GM18502 (cell line): Measurements from ENCODE around the gene GNAT3.

Source experiments
- ATAC-seq: cut with Tn5 transposase; IDR thresholded peaks from one replicate; pipeline ENCODE4 v1.9.1; 2021; ENCODE audit warnings: mild to moderate bottlenecking; ENCODE audit not compliant: unreplicated experiment, poor library complexity

GNAT3 gene

GRCh38 chr7:80428161-80429054 is 83.5 kb downstream of the GNAT3 start:
- no peak for ATAC-seq

DNA sequence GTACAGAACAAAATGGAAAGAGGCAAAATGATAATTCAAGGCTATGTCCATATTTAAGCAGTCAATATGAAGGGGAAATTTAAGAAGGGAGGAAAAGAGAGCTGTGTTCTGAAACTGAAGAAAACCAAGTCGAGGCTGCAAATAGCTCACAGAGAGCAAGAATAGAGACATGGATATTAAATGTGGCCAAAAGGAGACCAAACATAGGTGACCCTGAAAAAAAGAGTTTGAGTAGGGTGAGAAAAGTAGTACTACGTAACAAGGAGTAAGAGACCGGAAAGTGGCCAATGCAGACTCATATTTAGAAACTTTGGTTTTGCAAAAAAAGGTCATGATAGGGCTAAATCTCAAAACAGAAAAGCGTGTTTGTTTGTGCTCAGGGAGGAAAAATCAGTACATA is 84.6 kb downstream of the GNAT3 start:
- ATAC-seq = no peak

DNA sequence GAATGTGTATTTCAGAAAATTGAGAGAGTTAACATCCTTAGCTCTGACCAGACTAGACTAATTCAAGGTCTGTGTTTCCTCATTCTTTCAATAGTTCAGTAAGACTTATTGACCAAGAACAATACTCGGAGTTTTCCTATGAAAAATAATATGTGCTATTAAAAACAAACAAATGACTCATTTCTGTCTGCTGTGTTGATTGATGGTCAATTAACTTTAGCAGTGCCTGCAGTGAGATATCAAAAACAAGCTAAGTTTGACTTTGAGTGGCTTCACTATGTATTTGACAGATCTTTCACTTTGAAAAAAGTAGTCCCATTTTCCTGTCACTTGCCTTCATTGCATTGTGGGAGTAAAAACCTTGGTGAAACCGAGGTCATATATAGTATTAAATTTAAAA is 91.0 kb downstream of the GNAT3 start:
- no peak for ATAC-seq

DNA sequence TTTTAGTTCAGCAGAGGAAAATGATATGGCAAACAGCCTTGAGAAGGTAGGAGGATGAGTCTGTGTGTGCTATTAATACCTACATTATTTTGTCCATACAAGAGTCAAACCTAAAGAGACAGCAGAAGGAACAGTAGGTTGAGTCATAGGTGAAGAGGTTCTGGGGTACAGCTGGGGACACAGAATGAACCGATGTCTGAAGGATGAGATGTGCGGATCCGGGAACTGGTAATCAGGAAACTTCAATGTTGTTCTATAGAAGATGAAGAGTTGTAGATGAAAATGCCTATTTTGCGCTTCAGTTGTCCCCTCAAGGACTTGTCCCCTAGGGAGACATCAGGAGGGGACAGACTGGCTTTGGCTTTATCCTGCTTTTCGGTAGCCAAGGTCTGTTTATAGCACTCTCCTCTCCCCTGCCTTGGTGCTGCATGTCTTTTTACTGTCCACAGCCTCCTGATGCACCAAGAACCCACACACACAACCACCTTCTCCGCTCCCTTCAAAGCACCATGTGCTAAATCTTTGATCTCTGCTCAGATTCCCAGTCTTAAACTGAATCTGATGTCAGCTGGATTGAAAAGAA is 94.6 kb downstream of the GNAT3 start:
- no peak for ATAC-seq

GRCh38 chr7:80415522-80415921 is 96.3 kb downstream of the GNAT3 start:
- ATAC-seq = no peak

- no peak for ATAC-seq
Observed at GRCh38 chr7:80415114-80415513, 96.8 kb downstream of the GNAT3 start.

- ATAC-seq = no peak
Observed at GRCh38 chr7:80414331-80414730, 97.5 kb downstream of the GNAT3 start.

GRCh38 chr7:80413383-80413945 is 98.4 kb downstream of the GNAT3 start:
- no peak for ATAC-seq

- no peak for ATAC-seq
Observed at GRCh38 chr7:80412842-80413241, 99.0 kb downstream of the GNAT3 start.

DNA sequence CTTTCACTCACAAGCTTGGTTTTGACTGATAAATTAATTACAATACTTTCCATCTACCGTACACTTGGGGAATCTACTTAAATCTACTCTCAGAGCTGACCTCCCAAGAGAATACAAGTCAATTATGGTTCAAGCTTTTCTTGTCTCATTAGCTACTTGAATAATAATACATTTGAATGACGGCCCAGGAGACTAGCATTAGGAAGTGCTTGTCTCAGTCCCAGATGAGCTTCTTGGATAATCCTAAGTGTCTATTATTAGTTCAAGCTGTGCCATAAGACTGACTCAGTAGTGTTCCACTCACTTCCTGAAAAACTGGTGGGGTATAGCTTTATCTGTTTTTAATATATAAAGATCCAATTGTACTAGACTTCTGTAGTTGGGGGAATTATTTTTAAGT is 100.2 kb downstream of the GNAT3 start:
- no peak for ATAC-seq

DNA sequence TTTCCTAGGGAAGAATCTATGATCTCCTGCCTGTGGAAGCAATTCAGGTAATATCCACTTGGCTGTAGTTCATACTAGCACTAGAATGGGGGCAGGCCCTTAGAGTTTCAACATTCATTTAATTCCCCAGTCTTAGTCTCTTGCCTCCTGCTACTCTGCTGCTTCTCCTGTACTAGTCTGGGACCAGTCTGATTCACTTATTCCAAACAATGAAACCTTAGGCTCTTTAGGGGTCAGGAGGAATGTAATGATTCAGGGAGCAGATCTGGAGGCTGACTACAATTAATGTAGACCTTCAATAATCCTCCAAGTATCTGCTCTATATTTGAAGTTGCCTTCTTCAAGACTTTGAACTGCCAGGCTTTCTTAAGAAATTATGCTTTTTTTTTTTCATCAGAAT is 101.8 kb downstream of the GNAT3 start:
- no peak for ATAC-seq
